Smooth muscle cell (in vitro differentiated cells): ENCODE measurements around the gene BCL2. TPM values are rescaled to one million over a fixed set of nuclear protein-coding genes. Genes with fewer than 3 reads are reported as not detected.

Source experiments
- DNase-seq: peaks from one replicate; lab custom pipeline; 2025; ENCODE audit not compliant: unreplicated experiment; lab: John Stamatoyannopoulos, UW
- H2AFZ ChIP-seq: fragments of 200-600 bp; sonication (generic); 2 replicates; pipeline ENCODE4 v1.6.0; 2016; ENCODE audit warnings: antibody characterized with exemption, low read depth, mild to moderate bottlenecking
- H3F3A ChIP-seq: fragments of 200-600 bp; sonication (generic); 2 replicates; pipeline ENCODE4 v1.6.0; 2017; ENCODE audit warnings: antibody characterized with exemption, low read depth
- H3K27ac ChIP-seq: fragments of 200-600 bp; sonication (generic); 2 replicates; pipeline ENCODE4 v1.5.1; 2016; ENCODE audit warnings: low read depth, mild to moderate bottlenecking
- H3K27me3 ChIP-seq: fragments of 200-600 bp; sonication (generic); 2 replicates; pipeline ENCODE4 v1.6.1; 2016; ENCODE audit warnings: low read depth, mild to moderate bottlenecking
- H3K36me3 ChIP-seq: fragments of 200-600 bp; sonication (generic); 2 replicates; pipeline ENCODE4 v1.5.1; 2016; ENCODE audit warnings: low read depth
- H3K4me1 ChIP-seq: fragments of 200-600 bp; sonication (generic); 2 replicates; pipeline ENCODE4 v1.5.1; 2016; ENCODE audit warnings: low read depth
- H3K4me2 ChIP-seq: fragments of 200-600 bp; sonication (generic); 2 replicates; pipeline ENCODE4 v1.6.0; 2016; ENCODE audit warnings: mild to moderate bottlenecking
- H3K4me3 ChIP-seq: fragments of 200-600 bp; sonication (generic); 2 replicates; pipeline ENCODE4 v1.5.1; 2016; ENCODE audit warnings: mild to moderate bottlenecking
- H3K79me2 ChIP-seq: fragments of 200-600 bp; sonication (generic); 2 replicates; pipeline ENCODE4 v1.6.0; 2016; ENCODE audit warnings: low read depth, mild to moderate bottlenecking
- H3K9ac ChIP-seq: fragments of 200-600 bp; sonication (generic); 2 replicates; pipeline ENCODE4 v1.6.0; 2016; ENCODE audit warnings: low read depth
- H3K9me3 ChIP-seq: fragments of 200-600 bp; sonication (generic); replicated peaks from 2 replicates; pipeline ENCODE4 v1.5.1; 2016; ENCODE audit warnings: low read depth
- H4K20me1 ChIP-seq: fragments of 200-600 bp; sonication (generic); 2 replicates; pipeline ENCODE4 v1.6.0; 2016; ENCODE audit warnings: low read depth
- WGBS: methylation state at CpG from one replicate; pipeline ENCODE4 v1.1.7; 2016; ENCODE audit warnings: low lambda C conversion rate; 5-methylcytosine and 5-hydroxymethylcytosine counted together
- polyA plus RNA-seq: library from polyadenylated mRNA; unstranded; fragments of >200 nt; fragmentation: Nextera tagmentation; extraction: Ambion mirVana; gene quantifications from 2 replicates; pipeline ENCODE4 v1.2.1, GENCODE V29; 2016
- total RNA-seq: library from RNA; depleted of rRNA; stranded (reverse); fragments of >200 nt; gene quantifications from 2 replicates; pipeline ENCODE4 v1.2.3, GENCODE V29; 2014
- TF ChIP-seq, protein P1 (sequence below): fragments of 200-600 bp; sonication (generic); IDR thresholded peaks from 2 replicates; pipeline ENCODE4 v1.5.1; 2017; ENCODE audit warnings: borderline replicate concordance, mild to moderate bottlenecking, antibody characterized with exemption; ENCODE audit not compliant: insufficient read depth, poor library complexity, severe bottlenecking

The BCL2 gene
- total and polyA plus RNA-seq, 2 experiments from 2014 or later, result 0.85 TPM; not detected in 1

GRCh38 chr18:63155910-63156773 lies 163.4 kb downstream of the BCL2 start:
- H3K4me2 ChIP-seq, result no peak overlapping the region
- TF ChIP-seq, protein P1, sequence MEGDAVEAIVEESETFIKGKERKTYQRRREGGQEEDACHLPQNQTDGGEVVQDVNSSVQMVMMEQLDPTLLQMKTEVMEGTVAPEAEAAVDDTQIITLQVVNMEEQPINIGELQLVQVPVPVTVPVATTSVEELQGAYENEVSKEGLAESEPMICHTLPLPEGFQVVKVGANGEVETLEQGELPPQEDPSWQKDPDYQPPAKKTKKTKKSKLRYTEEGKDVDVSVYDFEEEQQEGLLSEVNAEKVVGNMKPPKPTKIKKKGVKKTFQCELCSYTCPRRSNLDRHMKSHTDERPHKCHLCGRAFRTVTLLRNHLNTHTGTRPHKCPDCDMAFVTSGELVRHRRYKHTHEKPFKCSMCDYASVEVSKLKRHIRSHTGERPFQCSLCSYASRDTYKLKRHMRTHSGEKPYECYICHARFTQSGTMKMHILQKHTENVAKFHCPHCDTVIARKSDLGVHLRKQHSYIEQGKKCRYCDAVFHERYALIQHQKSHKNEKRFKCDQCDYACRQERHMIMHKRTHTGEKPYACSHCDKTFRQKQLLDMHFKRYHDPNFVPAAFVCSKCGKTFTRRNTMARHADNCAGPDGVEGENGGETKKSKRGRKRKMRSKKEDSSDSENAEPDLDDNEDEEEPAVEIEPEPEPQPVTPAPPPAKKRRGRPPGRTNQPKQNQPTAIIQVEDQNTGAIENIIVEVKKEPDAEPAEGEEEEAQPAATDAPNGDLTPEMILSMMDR, result no peak
- no peak overlapping the region for H3K4me3 ChIP-seq
- no peak overlapping the region for H3K9ac ChIP-seq
- no peak overlapping the region for H3K27ac ChIP-seq
- H3F3A ChIP-seq, result peaks cover 4% of the 10 kb centered on the region
- H3K27me3 ChIP-seq, result peaks cover 36% of the 10 kb centered on the region
- no peaks in the 10 kb centered on the region for H4K20me1 ChIP-seq
- H2AFZ ChIP-seq, result no peak overlapping the region
- DNase-seq, result no peak
- H3K36me3 ChIP-seq, result no peaks in the 10 kb centered on the region
- H3K79me2 ChIP-seq, result no peaks in the 10 kb centered on the region
- peaks cover under 1% of the 10 kb centered on the region for H3K4me1 ChIP-seq
- no peaks in the 10 kb centered on the region for H3K9me3 ChIP-seq
- WGBS, result 73% methylated on average over 13 of the region's 14 CpGs

DNA sequence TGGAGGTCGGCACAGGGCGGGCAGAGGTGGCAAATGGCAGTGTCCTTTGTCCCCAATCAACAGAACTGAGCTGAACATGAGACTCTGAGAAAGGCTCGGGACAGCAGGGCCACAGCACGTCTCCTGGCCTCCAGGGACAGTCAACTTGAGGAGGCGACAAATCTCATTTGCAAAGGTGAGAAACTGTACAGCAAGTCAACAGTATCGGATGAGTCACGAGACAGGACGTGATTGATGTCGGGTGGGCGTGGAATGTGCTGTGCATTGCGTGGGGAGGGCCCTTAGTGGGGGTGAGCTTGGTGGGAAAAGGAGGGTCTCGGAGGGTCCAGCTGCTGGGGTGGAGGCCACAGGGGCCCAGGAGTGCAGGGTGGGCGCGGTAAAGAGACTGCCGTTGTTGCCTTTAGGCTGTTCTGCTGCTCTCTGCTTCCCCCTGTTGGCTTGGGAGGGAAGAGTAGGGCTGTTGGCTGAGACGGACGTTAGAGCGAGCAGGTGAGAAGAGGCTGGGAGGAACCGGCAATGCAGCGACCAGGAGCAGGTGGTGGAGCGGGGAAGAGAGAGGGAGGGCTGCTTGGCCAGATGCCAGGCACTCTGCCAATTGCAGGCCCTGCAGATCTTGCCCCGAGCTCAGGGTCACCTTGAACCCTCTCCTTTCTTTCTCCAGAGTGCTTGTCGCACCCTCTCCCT lies 164.3 kb downstream of the BCL2 start:
- H3K9ac ChIP-seq, result no peak overlapping the region
- H3K4me3 ChIP-seq, result no peak overlapping the region
- 44% methylated on average over 23 of the region's 23 CpGs for WGBS
- no peak overlapping the region for H3K27ac ChIP-seq
- H3K4me2 ChIP-seq, result peak overlapping the region; percentile 35
- TF ChIP-seq, protein P1, result peak; percentile 55
- no peaks in the 10 kb centered on the region for H3K79me2 ChIP-seq
- H4K20me1 ChIP-seq, result no peaks in the 10 kb centered on the region
- no peaks in the 10 kb centered on the region for H3K4me1 ChIP-seq
- H3F3A ChIP-seq, result no peaks in the 10 kb centered on the region
- H3K27me3 ChIP-seq, result peaks cover 36% of the 10 kb centered on the region
- H3K36me3 ChIP-seq, result no peaks in the 10 kb centered on the region
- no peak for DNase-seq
- no peaks in the 10 kb centered on the region for H3K9me3 ChIP-seq
- no peak overlapping the region for H2AFZ ChIP-seq

DNA sequence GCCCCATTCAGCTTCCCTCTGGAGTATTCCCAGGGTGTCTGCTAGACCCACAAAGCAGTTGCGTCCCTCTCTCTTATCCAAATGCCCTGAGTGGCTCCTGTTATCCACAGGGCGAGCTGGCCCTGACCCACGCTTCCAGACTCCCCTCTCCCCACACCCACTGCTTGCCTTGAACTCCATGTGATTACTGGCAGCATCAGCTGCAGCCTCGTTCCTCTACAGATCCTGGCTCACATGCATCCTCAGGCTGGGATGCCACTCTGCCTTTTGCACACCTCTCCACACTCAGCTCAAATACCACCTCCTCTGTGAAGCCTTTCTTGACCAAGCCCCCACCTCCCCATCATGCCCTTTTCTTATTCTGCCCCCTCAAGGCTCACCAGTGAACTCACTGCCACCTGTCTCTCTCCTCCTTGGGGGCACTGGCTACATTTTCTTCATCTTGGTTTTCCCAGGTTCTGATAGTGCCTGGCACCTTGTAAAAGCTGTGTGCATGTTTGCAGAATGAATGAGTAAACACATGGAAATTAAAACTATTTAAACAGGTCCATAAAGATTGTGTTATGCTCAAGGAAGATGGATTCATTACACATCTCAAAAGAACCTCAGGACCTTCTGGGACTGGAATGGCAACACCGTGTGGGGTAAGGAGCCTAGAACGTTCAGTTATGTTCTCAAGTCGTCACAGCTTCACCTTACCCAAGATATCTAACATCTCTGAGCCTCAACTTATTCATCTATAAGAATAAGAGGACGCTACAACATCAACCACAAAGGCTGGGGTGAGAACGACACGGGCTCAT lies 165.0 kb downstream of the BCL2 start:
- 77% methylated on average over 10 of the region's 10 CpGs for WGBS
- TF ChIP-seq, protein P1, result no peak
- Histone ChIP-seq H3K27ac (no peak overlapping the region), H3K9me3 (no peaks in the 10 kb centered on the region), H3K9ac (no peak overlapping the region), H3K4me1 (no peaks in the 10 kb centered on the region), H3F3A (no peaks in the 10 kb centered on the region), H3K4me3 (no peak overlapping the region), H3K79me2 (no peaks in the 10 kb centered on the region), H3K27me3 (peaks cover 36% of the 10 kb centered on the region), H4K20me1 (no peaks in the 10 kb centered on the region), H3K4me2 (no peak overlapping the region), H2AFZ (no peak overlapping the region), H3K36me3 (no peaks in the 10 kb centered on the region)
- DNase-seq, result no peak
